Stimulated activated CD8-positive, alpha-beta memory T cell treated with anti-CD3 and anti-CD28 coated beads, Interleukin-15, amount 100 ng/mL, for 24 hours (primary cell): ENCODE measurements around the gene ARHGAP18.

ENCODE experiments used
- DNase-seq: peaks from one replicate; pipeline ENCODE4 v3.0.0-alpha.2; 2020; ENCODE audit warnings: low read depth

The ARHGAP18 gene

GRCh38 chr6:129667621-129668020 lies 42.4 kb downstream of the ARHGAP18 start:
- no peak for DNase-seq

GRCh38 chr6:129667034-129667433 lies 42.9 kb downstream of the ARHGAP18 start:
- no peak for DNase-seq

GRCh38 chr6:129665555-129665954 lies 44.4 kb downstream of the ARHGAP18 start:
- DNase-seq = no peak

DNA sequence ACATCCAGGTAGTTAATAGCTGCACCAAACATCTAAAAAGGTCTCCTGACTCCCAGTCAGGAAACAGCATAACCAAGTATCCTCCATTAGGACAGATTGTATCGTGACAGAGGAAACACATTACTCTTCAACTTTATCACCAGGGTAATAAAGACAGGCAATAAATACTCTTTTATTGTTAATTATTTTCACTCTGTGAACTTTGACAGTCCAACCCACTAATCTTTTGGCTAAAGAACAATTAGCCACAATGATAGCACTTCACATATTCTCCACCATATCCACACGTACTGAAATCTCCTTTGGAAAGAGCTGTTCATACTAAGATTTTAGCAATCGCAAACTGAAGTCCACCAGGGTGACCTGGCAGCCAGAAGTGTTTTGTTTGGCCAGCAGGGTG lies 46.4 kb downstream of the ARHGAP18 start:
- no peak for DNase-seq

DNA sequence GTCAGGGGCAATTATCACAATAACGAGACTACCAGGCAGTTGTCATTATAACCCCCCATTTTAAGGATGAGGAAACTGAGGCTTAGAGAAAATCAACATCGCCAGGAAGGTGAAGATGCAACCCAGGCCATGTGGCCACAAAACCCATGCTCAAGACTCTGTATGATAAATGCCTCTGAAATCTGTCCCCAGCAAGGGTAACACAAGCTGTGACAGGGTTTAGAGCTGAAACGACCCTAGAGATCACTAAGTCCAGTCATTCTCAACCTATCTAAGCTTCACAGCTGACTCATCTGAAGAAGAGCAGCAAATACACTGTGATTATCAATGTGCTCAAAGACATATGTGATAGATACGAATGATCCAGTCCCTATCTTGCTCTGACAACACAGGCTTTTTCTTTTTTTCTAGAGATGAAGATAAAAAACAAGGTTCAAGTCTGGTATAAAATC lies 47.0 kb downstream of the ARHGAP18 start:
- no peak for DNase-seq

- DNase-seq = no peak
Measured at GRCh38 chr6:129662406-129662766, 47.6 kb downstream of the ARHGAP18 start.

GRCh38 chr6:129661536-129662405 lies 48.2 kb downstream of the ARHGAP18 start:
- no peak for DNase-seq

DNA sequence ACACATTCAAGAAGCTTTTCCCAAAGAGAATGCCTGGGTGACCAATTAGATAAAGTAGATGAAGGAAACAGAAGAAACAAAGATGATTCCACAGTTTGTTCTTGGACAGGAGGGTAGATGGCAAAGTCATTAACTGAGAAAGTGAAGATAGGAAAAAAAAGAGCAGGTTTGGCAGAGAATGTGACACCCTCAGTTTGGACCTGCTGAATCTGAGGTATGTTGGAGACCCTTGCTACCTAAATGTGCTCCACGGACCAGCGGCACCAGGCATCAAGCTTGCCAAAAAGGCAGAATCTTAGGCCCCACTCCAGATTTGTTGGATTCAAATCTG lies 49.7 kb downstream of the ARHGAP18 start:
- no peak for DNase-seq

- no peak for DNase-seq
Measured at GRCh38 chr6:129659590-129660345, 50.2 kb downstream of the ARHGAP18 start.

- no peak for DNase-seq
Measured at GRCh38 chr6:129659167-129659566, 50.8 kb downstream of the ARHGAP18 start.

- DNase-seq = no peak
Measured at GRCh38 chr6:129657483-129657882, 52.5 kb downstream of the ARHGAP18 start.

DNA sequence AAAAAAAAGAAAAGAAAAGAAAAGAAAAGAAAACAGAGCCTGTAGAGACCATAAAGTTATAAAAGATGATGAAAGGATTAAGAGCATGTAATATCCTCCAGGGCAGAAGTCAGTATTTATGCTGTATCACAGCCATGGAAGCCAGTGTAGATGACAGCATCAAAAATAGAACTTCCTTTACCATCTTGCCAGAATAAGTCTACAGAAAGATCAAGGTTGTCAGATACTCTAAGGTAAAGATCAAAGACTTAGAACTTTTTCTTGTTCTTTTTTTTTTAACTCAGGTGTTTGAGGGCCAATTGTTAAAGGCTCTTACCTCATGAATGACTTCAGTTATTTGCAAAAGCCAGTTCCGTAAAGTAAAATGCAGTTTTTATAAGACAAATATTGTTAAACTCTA lies 54.6 kb downstream of the ARHGAP18 start:
- no peak for DNase-seq

GRCh38 chr6:129653746-129654145 lies 56.2 kb downstream of the ARHGAP18 start:
- no peak for DNase-seq

DNA sequence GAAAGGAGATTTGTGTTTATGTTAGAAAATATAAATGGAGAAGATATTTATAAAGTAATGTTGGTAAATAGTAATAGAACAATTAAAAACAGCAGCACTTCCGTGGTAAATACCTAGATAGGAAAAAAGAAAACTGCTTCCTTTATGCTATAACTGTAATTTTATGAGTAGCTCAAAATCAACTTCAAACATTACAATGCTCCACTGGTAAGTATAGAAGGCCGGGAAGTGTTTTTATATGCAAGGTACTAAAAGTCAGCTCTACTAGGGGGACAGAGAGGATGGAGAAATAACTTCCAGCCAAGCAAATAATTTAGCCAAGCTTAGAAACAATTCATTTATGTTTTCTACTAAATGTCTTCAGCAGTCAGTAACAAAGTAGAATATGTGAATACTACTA lies 56.7 kb downstream of the ARHGAP18 start:
- DNase-seq = no peak

DNA sequence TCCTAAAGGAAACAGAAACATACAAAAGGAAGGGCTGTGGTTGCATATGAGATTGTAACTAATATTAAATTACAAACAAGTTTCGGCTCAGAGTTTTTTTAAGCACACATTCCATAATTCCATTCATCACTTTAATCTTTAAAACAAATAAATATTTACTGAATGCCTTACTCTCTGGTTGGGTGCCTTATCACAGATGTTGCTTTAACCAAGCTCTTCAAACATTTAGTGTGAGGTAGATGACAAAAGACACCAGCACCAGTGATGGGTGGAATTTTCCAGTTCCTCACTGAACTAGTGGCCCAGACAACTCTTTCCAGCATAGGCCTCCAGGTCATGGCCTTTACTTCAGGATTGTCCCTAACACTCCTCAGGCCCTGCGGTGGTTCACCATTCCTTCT lies 58.7 kb downstream of the ARHGAP18 start:
- DNase-seq = no peak

DNA sequence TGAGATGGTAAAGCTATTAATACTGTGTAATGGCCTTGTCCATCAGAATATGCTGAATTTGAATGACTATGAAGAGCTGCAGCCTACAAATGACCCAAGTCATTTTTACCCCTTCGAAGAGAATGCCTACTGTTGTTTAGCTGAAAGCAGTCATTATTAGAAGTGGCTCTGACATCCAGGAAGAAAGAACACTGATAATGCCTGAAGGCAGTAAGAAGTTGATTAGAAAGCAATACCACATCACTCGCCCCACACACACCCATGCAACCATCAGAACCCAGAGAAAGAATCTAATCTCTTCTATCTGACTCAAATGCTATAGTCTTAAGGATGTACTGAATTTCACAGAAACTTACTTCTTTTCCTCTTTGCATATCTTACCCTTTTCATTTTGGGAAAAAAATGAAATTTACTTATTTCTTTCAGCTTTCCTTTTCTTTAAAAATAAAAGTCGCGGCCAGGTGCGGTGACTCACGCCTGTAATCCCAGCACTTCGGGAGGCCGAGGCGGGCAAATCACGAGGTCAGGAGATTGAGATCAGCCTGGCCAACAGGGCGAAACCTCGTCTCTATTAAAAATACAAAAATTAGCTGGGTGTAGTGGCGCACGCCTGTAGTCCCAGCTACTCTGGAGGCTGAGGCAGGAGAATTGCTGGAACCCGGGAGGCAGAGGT lies 61.0 kb downstream of the ARHGAP18 start:
- no peak for DNase-seq

DNA sequence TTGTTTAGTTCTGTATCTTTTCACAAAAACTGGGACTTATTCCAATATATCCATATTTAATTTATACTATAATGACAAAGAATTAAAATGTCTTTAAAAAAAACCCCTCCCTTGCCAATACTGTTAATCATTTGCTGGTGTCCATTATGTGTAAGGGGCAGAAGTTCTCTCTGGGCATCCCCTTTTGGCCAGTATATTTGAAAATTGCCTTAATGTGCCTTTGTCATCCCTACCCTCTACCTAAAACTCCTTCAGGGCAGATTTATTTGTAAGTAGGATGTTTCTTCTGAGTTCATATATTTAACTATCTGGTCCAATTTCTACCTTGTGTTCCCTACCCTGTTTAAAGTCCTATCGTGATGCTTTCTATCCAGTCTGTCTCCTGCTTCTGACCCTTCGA lies 62.9 kb downstream of the ARHGAP18 start:
- DNase-seq = no peak

GRCh38 chr6:129646642-129647041 lies 63.3 kb downstream of the ARHGAP18 start:
- DNase-seq = no peak

- no peak for DNase-seq
Measured at GRCh38 chr6:129645830-129646579, 64.0 kb downstream of the ARHGAP18 start.

DNA sequence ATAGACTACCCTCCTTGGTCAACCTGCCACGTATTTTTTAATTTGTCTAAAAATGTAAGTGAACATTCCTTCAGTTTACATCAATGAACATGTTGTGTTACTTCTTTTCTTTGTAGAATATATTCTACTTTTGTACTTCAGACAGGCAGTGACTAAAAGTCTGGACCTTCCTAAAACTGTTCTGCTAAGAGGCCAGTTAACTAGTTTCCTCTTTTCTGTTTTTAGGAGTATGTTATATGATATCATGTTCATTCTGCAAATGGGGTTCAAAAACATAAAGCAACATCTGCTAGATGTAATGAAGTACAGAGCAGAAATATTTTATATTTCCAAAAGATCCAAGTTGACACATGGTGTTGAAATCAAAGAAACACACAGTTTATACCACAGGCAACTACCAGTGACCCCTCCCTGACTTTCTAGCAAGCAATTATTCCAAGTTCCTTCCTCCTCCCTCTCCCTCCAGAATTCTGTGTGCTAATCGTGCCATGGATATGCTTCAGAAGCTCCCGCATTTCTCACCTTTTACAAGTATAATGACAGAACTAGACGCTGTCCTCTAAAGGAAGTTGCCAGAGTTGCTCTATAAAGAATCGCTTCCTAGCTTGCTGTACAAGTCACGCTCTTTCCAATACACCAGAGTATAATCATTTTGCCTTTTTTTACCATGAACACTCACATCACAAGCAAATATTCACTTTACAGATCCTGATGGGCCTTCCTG lies 64.7 kb downstream of the ARHGAP18 start:
- no peak for DNase-seq

DNA sequence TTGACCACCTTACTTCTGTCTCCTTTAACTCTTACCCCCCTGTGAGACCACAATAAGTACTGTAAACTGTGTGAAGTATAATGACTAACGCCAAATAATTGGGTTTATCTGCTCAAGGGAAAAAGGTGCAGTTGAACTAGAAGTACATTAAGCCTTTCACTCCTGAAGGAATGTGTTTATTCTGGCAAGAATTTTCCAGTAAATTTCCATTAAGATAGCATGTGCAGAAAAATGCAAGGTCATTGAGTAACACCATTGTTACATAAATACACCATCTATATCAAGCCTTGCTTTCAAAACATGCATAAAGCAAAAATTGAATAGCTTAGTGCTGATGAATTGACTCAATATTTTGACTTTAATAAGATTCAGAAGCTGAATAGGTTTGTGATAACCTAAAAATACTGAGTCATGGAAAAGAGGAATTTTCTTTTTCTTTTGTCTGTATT lies 65.4 kb downstream of the ARHGAP18 start:
- no peak for DNase-seq
